Muscle of back (tissue), 11 donors: ENCODE data around the gene PLCB1. TPM values are rescaled to one million over a fixed set of nuclear protein-coding genes. Genes with fewer than 3 reads are reported as not detected.

Experiments used
- DNase-seq, 3 donors: peaks; one replicate each; pipeline versions ENCODE4 v3.0.0 to v3.0.0-alpha.2; 2013
- polyA plus RNA-seq, 10 donors: library from polyadenylated mRNA; unstranded; fragments of 120-200 nt; gene quantifications; one replicate each; pipeline ENCODE4 v1.2.1, GENCODE V29; 2013; ENCODE audit not compliant: insufficient read length in 10 of 10

The PLCB1 gene
- polyA plus RNA-seq, 10 donors, result 7.8 to 16.3 (median 10.9) TPM

- DNase-seq, result no peak
These were observed 402.5 kb downstream of the PLCB1 start for GRCh38 chr20:8534368-8535160.

- no peak for DNase-seq
These were observed 403.6 kb downstream of the PLCB1 start for GRCh38 chr20:8535403-8536261.

GRCh38 chr20:8536262-8536618 is 404.2 kb downstream of the PLCB1 start:
- no peak for DNase-seq

GRCh38 chr20:8540466-8540865 is 408.4 kb downstream of the PLCB1 start:
- no peak for DNase-seq

- DNase-seq, result peak in 1 of 3 donors; percentile 26
These were observed 410.0 kb downstream of the PLCB1 start for GRCh38 chr20:8542110-8542486.

- no peak for DNase-seq
These were observed 413.1 kb downstream of the PLCB1 start for GRCh38 chr20:8545212-8545611.

- no peak for DNase-seq
These were observed 415.1 kb downstream of the PLCB1 start for GRCh38 chr20:8547035-8547650.

GRCh38 chr20:8547968-8548588 is 416.0 kb downstream of the PLCB1 start:
- no peak for DNase-seq

- no peak for DNase-seq
These were observed 417.1 kb downstream of the PLCB1 start for GRCh38 chr20:8549192-8549591.

- no peak for DNase-seq
These were observed 425.6 kb downstream of the PLCB1 start for GRCh38 chr20:8557711-8558110.

GRCh38 chr20:8562356-8562755 is 430.3 kb downstream of the PLCB1 start:
- no peak for DNase-seq

- DNase-seq, result peak in 1 of 3 donors; percentile 19
These were observed 436.0 kb downstream of the PLCB1 start for GRCh38 chr20:8568075-8568474.

GRCh38 chr20:8569766-8570165 is 437.7 kb downstream of the PLCB1 start:
- no peak for DNase-seq

GRCh38 chr20:8571611-8572010 is 439.5 kb downstream of the PLCB1 start:
- DNase-seq, result peak in 2 of 3 donors; percentile 52

- no peak for DNase-seq
These were observed 441.6 kb downstream of the PLCB1 start for GRCh38 chr20:8573686-8574085.

- no peak for DNase-seq
These were observed 443.0 kb downstream of the PLCB1 start for GRCh38 chr20:8575114-8575513.

- DNase-seq, result no peak
These were observed 446.2 kb downstream of the PLCB1 start for GRCh38 chr20:8578161-8578865.

- no peak for DNase-seq
These were observed 447.0 kb downstream of the PLCB1 start for GRCh38 chr20:8579035-8579434.

GRCh38 chr20:8581446-8582183 is 449.5 kb downstream of the PLCB1 start:
- DNase-seq, result no peak

- no peak for DNase-seq
These were observed 451.0 kb downstream of the PLCB1 start for GRCh38 chr20:8583012-8583565.
